Daoy (cell line): ENCODE results near the gene CCDC59. TPM values are rescaled to one million over a fixed set of nuclear protein-coding genes. Genes with fewer than 3 reads are reported as not detected.
"Not testable (repeated sequence)": the region's sequence is repeated elsewhere in the genome, so short reads cannot be mapped to it uniquely, and the experiment has no call there.

Experiments used
- DNase-seq: peaks from one replicate; pipeline ENCODE4 v3.0.0-alpha.2; 2015; ENCODE audit warnings: low read depth
- total RNA-seq: library from RNA; depleted of rRNA; stranded (reverse); fragments of >200 nt; shearing (Covaris generic); gene quantifications from 2 replicates; pipeline ENCODE4 v1.2.3, GENCODE V29; 2014; rRNA removed

CCDC59 gene, protein sequence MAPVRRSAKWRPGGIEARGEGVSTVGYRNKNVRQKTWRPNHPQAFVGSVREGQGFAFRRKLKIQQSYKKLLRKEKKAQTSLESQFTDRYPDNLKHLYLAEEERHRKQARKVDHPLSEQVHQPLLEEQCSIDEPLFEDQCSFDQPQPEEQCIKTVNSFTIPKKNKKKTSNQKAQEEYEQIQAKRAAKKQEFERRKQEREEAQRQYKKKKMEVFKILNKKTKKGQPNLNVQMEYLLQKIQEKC
- 83.1 and 97.8 TPM in 2 replicates for total RNA-seq

DNA sequence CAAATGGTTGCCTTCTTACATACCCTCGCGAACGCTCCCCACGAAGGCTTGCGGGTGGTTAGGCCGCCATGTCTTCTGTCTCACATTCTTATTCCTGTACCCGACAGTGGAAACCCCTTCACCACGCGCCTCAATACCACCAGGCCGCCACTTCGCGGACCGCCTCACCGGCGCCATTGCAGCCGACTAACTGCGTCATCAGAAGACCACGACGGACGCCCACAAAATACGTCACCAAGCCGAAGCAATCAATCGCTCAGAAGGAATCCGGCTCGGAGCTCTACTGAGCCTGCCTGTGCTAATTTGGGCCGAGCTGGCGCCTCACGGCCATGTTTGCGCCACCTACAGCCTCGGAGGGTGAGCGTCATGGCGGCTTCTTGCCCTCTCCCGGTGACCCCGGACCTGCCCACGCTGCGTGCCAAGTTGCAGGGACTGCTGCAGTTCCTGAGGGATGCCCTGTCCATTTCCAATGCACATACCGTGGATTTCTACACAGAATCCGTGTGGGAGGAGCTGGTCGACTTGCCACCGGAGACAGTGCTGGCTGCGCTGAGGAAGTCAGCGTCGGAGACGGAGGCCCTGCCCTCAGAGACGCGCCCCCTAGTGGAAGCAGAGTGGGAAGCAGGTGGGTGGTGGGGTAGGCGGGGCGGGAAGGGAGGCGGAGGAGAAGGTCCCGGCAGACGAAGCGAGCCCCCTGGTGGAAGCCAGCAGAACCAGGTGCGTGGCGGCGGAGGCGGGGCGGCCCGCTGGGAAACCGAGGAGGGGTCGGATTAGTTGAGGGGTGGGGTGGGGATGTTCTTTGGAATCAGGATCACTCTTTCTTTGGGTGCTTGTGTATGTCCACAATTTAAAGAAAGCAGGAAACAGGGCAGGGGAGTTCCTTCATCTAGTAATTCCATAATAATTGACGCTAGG, at the start of gene CCDC59, which contains the start of gene METTL25:
Gene CCDC59, minus strand, starts transcription at position 188 of the 915 bp plus-strand sequence. Its CDS starts 11 bp downstream, at position 177.
Gene METTL25, plus strand, starts transcription at position 330 of the 915 bp plus-strand sequence. Its CDS starts 37 bp downstream, at position 367.
- DNase-seq, result peak; percentile 98

GRCh38 chr12:82407481-82407880, 49.3 kb upstream of the CCDC59 start:
- no peak for DNase-seq

- no peak for DNase-seq
Observed at GRCh38 chr12:82406651-82407050, 48.5 kb upstream of the CCDC59 start.

DNA sequence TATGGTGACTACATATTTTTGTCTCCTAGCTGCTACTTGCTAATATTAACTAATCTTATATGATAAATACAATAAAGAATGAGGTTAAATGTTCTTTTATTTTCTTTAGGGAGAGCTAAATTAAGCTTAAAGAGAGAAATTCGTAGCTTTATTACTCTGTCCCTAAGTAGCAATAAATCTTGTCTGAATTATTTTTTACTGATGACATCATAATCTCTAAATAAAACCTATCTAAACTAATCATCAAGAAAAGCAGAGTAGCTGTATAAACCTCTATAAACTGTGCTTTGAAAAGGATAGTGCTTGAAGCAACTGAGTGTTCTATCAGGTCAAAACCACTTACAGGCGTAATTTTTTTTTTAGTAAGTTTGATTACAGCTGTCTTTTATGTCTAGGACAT, 42.6 kb upstream of the CCDC59 start:
- no peak for DNase-seq

DNA sequence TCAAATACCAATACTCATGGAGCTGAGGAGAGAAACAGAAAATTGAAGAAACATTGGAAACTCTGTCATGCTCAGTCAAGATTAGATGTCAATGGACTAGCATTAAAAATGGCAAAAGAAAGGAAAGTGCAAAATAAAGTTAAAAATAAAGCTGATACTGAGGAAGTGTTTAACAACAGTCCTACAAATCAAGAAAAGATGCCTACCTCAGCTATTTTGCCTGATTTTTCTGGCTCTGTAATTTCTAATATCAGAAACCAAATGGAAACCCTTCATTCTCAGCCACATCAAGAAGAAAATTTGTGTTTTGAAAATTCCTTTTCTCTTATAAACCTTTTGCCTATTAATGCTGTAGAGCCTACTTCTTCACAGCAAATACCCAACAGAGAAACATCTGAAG, 40.7 kb upstream of the CCDC59 start:
- DNase-seq, result no peak

DNA sequence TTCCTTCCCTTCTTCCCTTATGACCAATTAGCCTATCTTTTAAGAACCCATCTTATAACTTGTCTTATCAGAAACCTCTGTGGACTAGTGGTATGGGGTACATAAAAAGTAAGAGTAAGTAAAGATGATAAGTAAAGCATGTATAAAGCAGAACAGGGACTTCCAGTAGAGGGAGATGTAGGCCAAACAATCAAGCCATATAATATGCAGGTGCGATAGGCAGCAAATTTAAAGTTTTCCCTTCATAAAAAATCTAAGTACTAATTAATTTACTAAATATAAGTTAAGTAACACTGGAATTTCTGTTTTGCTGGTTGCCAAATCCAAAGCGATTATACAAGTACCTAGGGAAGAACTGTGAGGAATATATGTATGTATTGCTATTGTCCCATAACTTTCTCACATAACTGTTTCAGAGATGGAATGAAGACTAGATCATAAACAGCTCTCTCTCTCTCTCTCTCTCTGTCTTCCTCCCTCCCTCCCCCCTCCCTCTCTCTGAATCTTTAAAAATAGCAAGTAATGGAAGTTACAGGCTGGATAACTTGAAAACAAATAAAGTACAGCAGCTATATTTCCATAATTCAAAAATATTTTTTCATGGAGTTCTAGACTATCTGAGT, 25.9 kb upstream of the CCDC59 start:
- DNase-seq, result no peak

- no peak for DNase-seq
Observed at GRCh38 chr12:82378997-82379396, 20.8 kb upstream of the CCDC59 start.

- no peak for DNase-seq
Observed at GRCh38 chr12:82375201-82375600, 17.0 kb upstream of the CCDC59 start.

DNA sequence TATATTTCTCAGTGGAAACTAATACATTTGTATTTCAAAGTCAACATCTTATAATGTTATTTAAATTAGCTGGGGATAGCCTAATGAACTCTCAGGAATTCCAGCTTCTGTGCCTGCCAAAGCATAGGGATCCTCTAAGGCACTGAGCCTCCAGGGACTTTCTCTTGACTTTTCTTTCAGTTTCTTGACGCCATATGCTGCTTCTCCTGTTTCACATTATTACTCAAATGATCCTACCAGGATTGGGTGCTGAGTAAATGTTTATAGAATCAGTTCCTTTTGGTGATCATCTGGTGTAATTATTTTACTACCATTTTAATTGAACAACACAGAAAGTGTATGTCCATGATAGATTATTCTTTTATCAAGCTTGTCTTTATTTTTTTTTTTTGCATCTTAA, 8.0 kb upstream of the CCDC59 start:
- DNase-seq, result no peak

GRCh38 chr12:82363990-82364389, 5.8 kb upstream of the CCDC59 start:
- DNase-seq, result no peak

GRCh38 chr12:82361461-82361915, 3.3 kb upstream of the CCDC59 start:
- no peak for DNase-seq

GRCh38 chr12:82360834-82361233, 2.6 kb upstream of the CCDC59 start:
- not testable (repeated sequence) for DNase-seq

GRCh38 chr12:82359115-82359478, 910 bp upstream of the CCDC59 start:
- no peak for DNase-seq

- no peak for DNase-seq
Observed at GRCh38 chr12:82357845-82358199, 365 bp downstream of the CCDC59 start.

GRCh38 chr12:82357340-82357739, 847 bp downstream of the CCDC59 start:
- DNase-seq, result no peak

- DNase-seq, result no peak
Observed at GRCh38 chr12:82351390-82351789, 6.8 kb downstream of the CCDC59 start.

DNA sequence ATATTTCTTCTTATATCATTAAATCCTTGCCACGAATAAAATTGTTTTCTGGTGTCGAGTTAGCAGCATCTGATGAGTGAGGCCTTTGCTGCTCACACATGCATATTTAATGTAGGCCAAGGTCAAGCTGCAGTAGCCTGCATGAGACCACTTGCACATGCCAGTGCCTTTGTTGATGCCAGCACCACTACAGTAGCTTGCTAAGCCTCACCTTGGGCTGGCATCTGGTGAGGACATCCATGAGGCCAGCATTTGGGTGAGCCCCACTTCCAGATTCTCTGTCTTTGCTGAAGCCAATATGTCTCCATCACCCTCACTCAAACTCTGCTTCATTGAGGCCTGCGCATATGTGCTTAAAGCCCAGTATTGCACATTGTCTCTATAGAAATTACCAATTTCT, 8.0 kb downstream of the CCDC59 start:
- DNase-seq, result no peak

GRCh38 chr12:82329508-82329907, 28.7 kb downstream of the CCDC59 start:
- no peak for DNase-seq

DNA sequence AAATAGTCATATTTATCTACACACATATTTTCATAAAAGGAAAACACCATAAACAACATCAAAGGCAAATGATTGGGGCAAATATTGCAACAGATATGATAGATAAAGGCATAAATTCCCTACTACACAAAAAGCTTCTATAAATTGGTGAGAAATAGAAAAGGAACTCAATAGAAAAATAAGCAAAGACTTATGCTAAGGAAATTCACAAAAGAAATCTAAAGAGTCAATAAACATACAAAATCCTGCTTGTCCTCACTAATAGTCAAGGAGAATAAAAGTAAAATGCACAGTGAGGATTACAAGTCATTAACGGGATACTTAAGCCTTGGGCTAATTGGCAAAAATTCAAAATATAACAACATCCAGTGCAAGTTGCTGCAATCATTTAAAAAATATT, 30.3 kb downstream of the CCDC59 start:
- no peak for DNase-seq

- DNase-seq, result no peak
Observed at GRCh38 chr12:82326905-82327503, 31.2 kb downstream of the CCDC59 start.

DNA sequence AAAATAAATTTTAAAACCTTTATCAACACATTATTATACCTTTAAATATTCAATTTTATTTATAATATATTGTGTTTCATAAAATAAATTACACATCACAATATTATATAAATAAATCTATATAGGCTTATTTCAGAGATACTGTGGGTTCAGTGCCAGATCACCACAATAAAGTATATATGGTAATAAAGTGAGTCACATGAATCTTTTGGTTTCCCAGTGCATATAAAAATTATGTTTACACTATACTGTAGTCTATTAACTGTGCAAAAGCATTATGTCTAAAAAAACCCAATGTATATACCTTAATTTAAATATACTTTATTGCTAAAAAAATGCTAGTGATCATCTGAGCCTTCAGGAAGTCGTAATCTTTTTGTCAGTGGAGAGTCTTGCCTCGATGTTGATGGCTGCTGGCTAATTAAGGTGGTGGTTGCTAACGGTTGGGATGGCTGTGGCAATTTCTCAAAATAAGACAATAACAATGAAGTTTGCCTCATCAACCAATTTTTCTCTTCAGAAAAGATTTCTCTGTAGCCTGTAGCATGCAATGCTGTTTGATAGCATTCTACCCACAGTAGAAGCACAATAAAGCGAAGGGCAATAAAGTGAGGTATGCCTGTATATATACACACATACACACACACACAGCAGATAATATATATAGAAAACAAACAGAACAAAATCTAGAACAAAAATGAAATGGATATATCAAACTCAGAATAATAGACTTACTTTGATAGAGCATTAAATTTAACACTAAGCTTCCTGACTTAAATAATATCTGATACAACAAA, 32.4 kb downstream of the CCDC59 start:
- DNase-seq, result no peak
